ENCODE results near the gene DNAJB9. TPM values are rescaled to one million over a fixed set of nuclear protein-coding genes. Genes with fewer than 3 reads are reported as not detected.

The DNAJB9 gene
- total RNA-seq, 1 experiment from 2014 or later = 11.1 TPM

- no TSS peak for BruUV-seq (replicated peaks)
- ChIA-PET CTCF (no interaction called here), POLR2A (no interaction called here)
- intact Hi-C loops (cut with micrococcal nuclease; ENCODE audit: unreplicated experiment) = no loop called here
- DNase-seq (ENCODE audit: low read depth, low spot score) (peak; percentile 25), ATAC-seq (no peak)
- Histone ChIP-seq H3K27me3 (ENCODE audit: control insufficient read depth, insufficient read depth, low read length) (peaks cover 5% of the 10 kb centered on the region), H3K4me3 (ENCODE audit: low read depth in 2 of 2, low read length in 2 of 2) (no peak overlapping the region), H3K27ac (ENCODE audit: low read length) (no peak overlapping the region), H3K4me1 (ENCODE audit: control insufficient read depth, insufficient read depth, low read length) (no peaks in the 10 kb centered on the region), H3K36me3 (ENCODE audit: control insufficient read depth, insufficient read depth, low read length) (no peaks in the 10 kb centered on the region), H3K9me3 (ENCODE audit: control insufficient read depth, insufficient read depth, low read depth, low read length) (no peaks in the 10 kb centered on the region)
- in situ Hi-C loops (cut with HindIII; ENCODE audit: low pct_unique_long_range_greater_than_20kb, low sequenced_read_pairs) = no loop called here
- TF ChIP-seq POLR2AphosphoS5 (IDR thresholded peaks at IDR 0.05; ENCODE audit: low read depth, low read length) = no peak
- TF ChIP-seq, protein P1, sequence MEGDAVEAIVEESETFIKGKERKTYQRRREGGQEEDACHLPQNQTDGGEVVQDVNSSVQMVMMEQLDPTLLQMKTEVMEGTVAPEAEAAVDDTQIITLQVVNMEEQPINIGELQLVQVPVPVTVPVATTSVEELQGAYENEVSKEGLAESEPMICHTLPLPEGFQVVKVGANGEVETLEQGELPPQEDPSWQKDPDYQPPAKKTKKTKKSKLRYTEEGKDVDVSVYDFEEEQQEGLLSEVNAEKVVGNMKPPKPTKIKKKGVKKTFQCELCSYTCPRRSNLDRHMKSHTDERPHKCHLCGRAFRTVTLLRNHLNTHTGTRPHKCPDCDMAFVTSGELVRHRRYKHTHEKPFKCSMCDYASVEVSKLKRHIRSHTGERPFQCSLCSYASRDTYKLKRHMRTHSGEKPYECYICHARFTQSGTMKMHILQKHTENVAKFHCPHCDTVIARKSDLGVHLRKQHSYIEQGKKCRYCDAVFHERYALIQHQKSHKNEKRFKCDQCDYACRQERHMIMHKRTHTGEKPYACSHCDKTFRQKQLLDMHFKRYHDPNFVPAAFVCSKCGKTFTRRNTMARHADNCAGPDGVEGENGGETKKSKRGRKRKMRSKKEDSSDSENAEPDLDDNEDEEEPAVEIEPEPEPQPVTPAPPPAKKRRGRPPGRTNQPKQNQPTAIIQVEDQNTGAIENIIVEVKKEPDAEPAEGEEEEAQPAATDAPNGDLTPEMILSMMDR (IDR thresholded peaks at IDR 0.05) = peak; percentile 65; the same call in 1 of the 2 replicates
- TF ChIP-seq TCF7L2 (IDR thresholded peaks at IDR 0.05; ENCODE audit: low read depth, low read length) = no peak
- no peak for TF ChIP-seq REST (IDR thresholded peaks at IDR 0.05; ENCODE audit: insufficient read depth in 1 of 2, low read depth in 2 of 2, low read length in 1 of 2)
- no peak for TF ChIP-seq SIN3A (IDR thresholded peaks at IDR 0.05; ENCODE audit: borderline replicate concordance, insufficient read depth, low read depth, low read length)
These were observed 43.7 kb downstream of the DNAJB9 start for GRCh38 chr7:108613147-108613948.

DNA sequence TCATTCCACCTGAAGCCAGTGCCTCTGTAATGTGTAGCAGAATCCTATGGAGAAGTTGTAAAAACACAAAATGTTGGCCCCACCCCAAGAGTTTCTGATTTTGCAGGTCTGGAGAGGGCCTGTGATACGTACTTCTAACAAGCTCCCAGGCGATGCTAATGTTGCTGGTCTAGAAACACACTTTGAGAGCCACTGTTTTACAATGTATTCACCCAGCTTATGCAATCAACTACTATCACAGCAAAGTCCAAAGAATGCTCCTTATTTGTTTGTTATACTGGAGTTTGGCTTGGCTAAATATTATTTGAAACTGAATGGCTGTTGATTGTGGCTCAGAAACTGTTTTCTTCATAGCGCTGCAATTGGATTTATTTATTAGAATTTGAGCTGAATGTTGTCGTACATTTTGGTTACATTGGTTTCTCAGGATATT is 44.3 kb downstream of the DNAJB9 start:
- Histone ChIP-seq H3K4me1 (ENCODE audit: control insufficient read depth, insufficient read depth, low read length) (no peaks in the 10 kb centered on the region), H3K27me3 (ENCODE audit: control insufficient read depth, insufficient read depth, low read length) (peaks cover 5% of the 10 kb centered on the region), H3K4me3 (ENCODE audit: low read depth in 2 of 2, low read length in 2 of 2) (no peak overlapping the region), H3K27ac (ENCODE audit: low read length) (no peak overlapping the region), H3K9me3 (ENCODE audit: control insufficient read depth, insufficient read depth, low read depth, low read length) (no peaks in the 10 kb centered on the region), H3K36me3 (ENCODE audit: control insufficient read depth, insufficient read depth, low read length) (no peaks in the 10 kb centered on the region)
- BruUV-seq (replicated peaks) = no TSS peak
- no peak for DNase-seq (ENCODE audit: low read depth, low spot score)
- no peak for ATAC-seq
- ChIA-PET POLR2A (no interaction called here), CTCF (no interaction called here)
- TF ChIP-seq POLR2AphosphoS5 (IDR thresholded peaks at IDR 0.05; ENCODE audit: low read depth, low read length) (no peak), TCF7L2 (IDR thresholded peaks at IDR 0.05; ENCODE audit: low read depth, low read length) (no peak), REST (IDR thresholded peaks at IDR 0.05; ENCODE audit: insufficient read depth in 1 of 2, low read depth in 2 of 2, low read length in 1 of 2) (no peak), SIN3A (IDR thresholded peaks at IDR 0.05; ENCODE audit: borderline replicate concordance, insufficient read depth, low read depth, low read length) (no peak)
- TF ChIP-seq, protein P1 (IDR thresholded peaks at IDR 0.05) = no peak
- in situ Hi-C loops (cut with HindIII; ENCODE audit: low pct_unique_long_range_greater_than_20kb, low sequenced_read_pairs) (no loop called here), intact Hi-C loops (cut with micrococcal nuclease; ENCODE audit: unreplicated experiment) (no loop called here)
